ENCODE data around the gene C11orf24. TPM values are rescaled to one million over a fixed set of nuclear protein-coding genes. Genes with fewer than 3 reads are reported as not detected.
A peak's percentile ranks its signal among the peaks of the same experiment; 100 is the strongest.

C11orf24 gene
- total and polyA plus RNA-seq, 9 of the 15 experiments (the other 6 are each of a cell fraction or from before 2014, with no cell fraction given): 2.0 to 65.2 (median 32.5) TPM

GRCh38 chr11:68214173-68215086 is 57.3 kb downstream of the C11orf24 start (continued):
- TF ChIP-seq, protein P1, sequence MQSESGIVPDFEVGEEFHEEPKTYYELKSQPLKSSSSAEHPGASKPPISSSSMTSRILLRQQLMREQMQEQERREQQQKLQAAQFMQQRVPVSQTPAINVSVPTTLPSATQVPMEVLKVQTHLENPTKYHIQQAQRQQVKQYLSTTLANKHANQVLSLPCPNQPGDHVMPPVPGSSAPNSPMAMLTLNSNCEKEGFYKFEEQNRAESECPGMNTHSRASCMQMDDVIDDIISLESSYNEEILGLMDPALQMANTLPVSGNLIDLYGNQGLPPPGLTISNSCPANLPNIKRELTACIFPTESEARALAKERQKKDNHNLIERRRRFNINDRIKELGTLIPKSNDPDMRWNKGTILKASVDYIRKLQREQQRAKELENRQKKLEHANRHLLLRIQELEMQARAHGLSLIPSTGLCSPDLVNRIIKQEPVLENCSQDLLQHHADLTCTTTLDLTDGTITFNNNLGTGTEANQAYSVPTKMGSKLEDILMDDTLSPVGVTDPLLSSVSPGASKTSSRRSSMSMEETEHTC (IDR thresholded peaks at IDR 0.05): no peak
- 0 out of 2 replicates have a peak, but pooled peaks have one; percentile 12 for TF ChIP-seq PRMT5 (CRISPR knock-in tag; IDR thresholded peaks at IDR 0.05)
- no peak for TF ChIP-seq YBX1 (IDR thresholded peaks at IDR 0.05)
- TF ChIP-seq NR1H2 (CRISPR knock-in tag; IDR thresholded peaks at IDR 0.05): 0 out of 2 replicates have a peak, but pooled peaks have one; percentile 42
- TF ChIP-seq, protein P2, sequence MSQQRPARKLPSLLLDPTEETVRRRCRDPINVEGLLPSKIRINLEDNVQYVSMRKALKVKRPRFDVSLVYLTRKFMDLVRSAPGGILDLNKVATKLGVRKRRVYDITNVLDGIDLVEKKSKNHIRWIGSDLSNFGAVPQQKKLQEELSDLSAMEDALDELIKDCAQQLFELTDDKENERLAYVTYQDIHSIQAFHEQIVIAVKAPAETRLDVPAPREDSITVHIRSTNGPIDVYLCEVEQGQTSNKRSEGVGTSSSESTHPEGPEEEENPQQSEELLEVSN (IDR thresholded peaks at IDR 0.05; ENCODE audit: borderline replicate concordance in 1 of 2, extremely low read depth in 1 of 2, insufficient read depth in 1 of 2, insufficient read length in 1 of 2, low read depth in 1 of 2, low read length in 1 of 2, poor library complexity in 1 of 2, severe bottlenecking in 1 of 2): peak in 1 of 2 experiments; percentile 43
- no peak for TF ChIP-seq FOSL1 (tag; conservative IDR thresholded peaks at IDR 0.05)
- TF ChIP-seq MEF2D (tag; conservative IDR thresholded peaks at IDR 0.05; ENCODE audit: low read depth): no peak
- TF ChIP-seq LARP7 (IDR thresholded peaks at IDR 0.05): no peak
- 0 out of 4 replicates have a peak, but pooled peaks of 1 of the 2 experiments have one; percentile 7 for TF ChIP-seq SIN3A (IDR thresholded peaks at IDR 0.05; ENCODE audit: borderline replicate concordance in 2 of 2, control insufficient read depth in 1 of 2, low read depth in 2 of 2, low read length in 2 of 2)
- TF ChIP-seq SUPT5H (IDR thresholded peaks at IDR 0.05): 0 out of 2 replicates have a peak, but pooled peaks have one; percentile 4
- TF ChIP-seq, protein P3, sequence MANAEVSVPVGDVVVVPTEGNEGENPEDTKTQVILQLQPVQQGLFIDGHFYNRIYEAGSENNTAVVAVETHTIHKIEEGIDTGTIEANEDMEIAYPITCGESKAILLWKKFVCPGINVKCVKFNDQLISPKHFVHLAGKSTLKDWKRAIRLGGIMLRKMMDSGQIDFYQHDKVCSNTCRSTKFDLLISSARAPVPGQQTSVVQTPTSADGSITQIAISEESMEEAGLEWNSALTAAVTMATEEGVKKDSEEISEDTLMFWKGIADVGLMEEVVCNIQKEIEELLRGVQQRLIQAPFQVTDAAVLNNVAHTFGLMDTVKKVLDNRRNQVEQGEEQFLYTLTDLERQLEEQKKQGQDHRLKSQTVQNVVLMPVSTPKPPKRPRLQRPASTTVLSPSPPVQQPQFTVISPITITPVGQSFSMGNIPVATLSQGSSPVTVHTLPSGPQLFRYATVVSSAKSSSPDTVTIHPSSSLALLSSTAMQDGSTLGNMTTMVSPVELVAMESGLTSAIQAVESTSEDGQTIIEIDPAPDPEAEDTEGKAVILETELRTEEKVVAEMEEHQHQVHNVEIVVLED (CRISPR knock-in tag; IDR thresholded peaks at IDR 0.05): no peak
- peak; percentile 56; the same call in 1 of the 2 replicates for TF ChIP-seq VEZF1 (CRISPR knock-in tag; IDR thresholded peaks at IDR 0.05)
- TF ChIP-seq NCOA6 (IDR thresholded peaks at IDR 0.05): no peak
- no peak for TF ChIP-seq MAFF (IDR thresholded peaks at IDR 0.05; ENCODE audit: low read length)
- TF ChIP-seq, protein P4, sequence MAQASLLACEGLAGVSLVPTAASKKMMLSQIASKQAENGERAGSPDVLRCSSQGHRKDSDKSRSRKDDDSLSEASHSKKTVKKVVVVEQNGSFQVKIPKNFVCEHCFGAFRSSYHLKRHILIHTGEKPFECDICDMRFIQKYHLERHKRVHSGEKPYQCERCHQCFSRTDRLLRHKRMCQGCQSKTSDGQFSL (CRISPR knock-in tag; IDR thresholded peaks at IDR 0.05): peak; percentile 83; the same call in 1 of the 2 replicates
- TF ChIP-seq, protein P4 (tag; IDR thresholded peaks at IDR 0.05): no peak
- TF ChIP-seq TFAP4 (CRISPR knock-in tag; IDR thresholded peaks at IDR 0.05; ENCODE audit: borderline replicate concordance): peak; percentile 16; the same call in 1 of the 2 replicates
- TF ChIP-seq MED1 (CRISPR knock-in tag; IDR thresholded peaks at IDR 0.05; ENCODE audit: borderline replicate concordance): no peak
- peak; percentile 68 for TF ChIP-seq RBFOX2 (IDR thresholded peaks at IDR 0.05; ENCODE audit: low read depth, low read length)
